Endothelial cell of umbilical vein (primary cell): ENCODE results near the gene LLPH. TPM values are rescaled to one million over a fixed set of nuclear protein-coding genes. Genes with fewer than 3 reads are reported as not detected.

Experiments
- BruUV-seq: library from RNA; stranded (reverse); fragments of 400-500 nt; replicated peaks from 2 replicates; lab custom pipeline; 2021; lab: Mats Ljungman, UMichigan
- CTCF ChIA-PET: fragments of 300-600, 350-600 bp; sonication (Branson Sonifier 250); formaldehyde crosslinking; loops from one replicate; lab custom pipeline; 2021; ENCODE audit warnings: antibody characterized with exemption, inconsistent platforms; lab: Charles Lee
- POLR2A ChIA-PET: fragments of 300-600, 350-600 bp; sonication (Branson Sonifier 250); formaldehyde crosslinking; loops from one replicate; lab custom pipeline; 2021; ENCODE audit warnings: antibody characterized with exemption, inconsistent platforms; lab: Charles Lee
- DNase-seq: peaks from one replicate; pipeline ENCODE4 v3.0.0-alpha.2; 2011; ENCODE audit warnings: low read depth, low spot score
- FAIRE-seq: peaks from 2 replicates; lab custom pipeline; 2011; peaks lifted over from hg19 to GRCh38; lab: Jason Lieb, UNC
- H2AFZ ChIP-seq: 2 replicates; pipeline ENCODE4 v1.6.0; 2012; ENCODE audit warnings: low read depth, low read length, control low read depth, inconsistent platforms
- H3K27ac ChIP-seq: 2 replicates; pipeline ENCODE4 v1.5.1; 2011; ENCODE audit warnings: low read depth, mild to moderate bottlenecking, control low read depth, low read length, moderate library complexity; ENCODE audit not compliant: insufficient read depth
- H3K27me3 ChIP-seq, 2 experiments: 2 replicates each; pipeline versions ENCODE4 v1.6.0 to v1.6.1; 2011; ENCODE audit warnings: low read length in 2 of 2, mixed read lengths in 1 of 2; ENCODE audit not compliant: control insufficient read depth in 2 of 2, insufficient read depth in 2 of 2
- H3K36me3 ChIP-seq, 2 experiments: 2 replicates in 1 of 2; 3 replicates in 1 of 2; pipeline ENCODE4 v1.5.1; 2011; ENCODE audit warnings: low read length in 2 of 2, mild to moderate bottlenecking in 1 of 2, moderate library complexity in 1 of 2; ENCODE audit not compliant: control insufficient read depth in 2 of 2, insufficient read depth in 2 of 2; ENCODE audit errors: extremely low read depth in 1 of 2
- H3K4me1 ChIP-seq: 3 replicates; pipeline ENCODE4 v1.5.1; 2011; ENCODE audit warnings: mild to moderate bottlenecking, low read length; ENCODE audit not compliant: control insufficient read depth, insufficient read depth; ENCODE audit errors: extremely low read depth
- H3K4me2 ChIP-seq: 2 replicates; pipeline ENCODE4 v1.6.1; 2011; ENCODE audit warnings: low read length, control low read depth, mixed read lengths; ENCODE audit not compliant: insufficient read depth
- H3K4me3 ChIP-seq, 3 experiments: fragments of 200-600 bp in 1 of 3; sonication (generic), shearing (Covaris generic) in 1 of 3; replicated peaks in 1 of 3; 2 replicates each; pipeline ENCODE4 v1.5.1; 2011 to 2016; ENCODE audit warnings: control low read depth in 3 of 3, low read length in 3 of 3, mild to moderate bottlenecking in 2 of 3, inconsistent platforms in 1 of 3, low read depth in 1 of 3, moderate library complexity in 1 of 3; ENCODE audit not compliant: insufficient read depth in 1 of 3
- H3K79me2 ChIP-seq: 2 replicates; pipeline ENCODE4 v1.6.0; 2012; ENCODE audit warnings: low read length, inconsistent platforms; ENCODE audit not compliant: control insufficient read depth, insufficient read depth
- H3K9ac ChIP-seq: replicated peaks from 2 replicates; pipeline ENCODE3; 2011; ENCODE audit warnings: low read length, control low read depth; ENCODE audit not compliant: insufficient read depth; ENCODE audit errors: extremely low read depth
- H3K9me1 ChIP-seq: replicated peaks from 3 replicates; pipeline ENCODE4 v1.6.0; 2011; ENCODE audit warnings: mild to moderate bottlenecking, low read length; ENCODE audit not compliant: control insufficient read depth, insufficient read depth; ENCODE audit errors: extremely low read depth
- H3K9me3 ChIP-seq: replicated peaks from 2 replicates; pipeline ENCODE4 v1.5.1; 2012; ENCODE audit warnings: low read length, inconsistent platforms; ENCODE audit not compliant: control insufficient read depth, insufficient read depth
- H4K20me1 ChIP-seq: replicated peaks from 2 replicates; pipeline ENCODE3; 2011; ENCODE audit warnings: mild to moderate bottlenecking, low read length; ENCODE audit not compliant: control insufficient read depth, insufficient read depth; ENCODE audit errors: extremely low read depth
- CTCF ChIP-seq, 2 donors: IDR thresholded peaks; 1 replicate in 1 of 2; 2 replicates in 1 of 2; pipeline ENCODE4 v1.5.1; 2011; ENCODE audit warnings: low read length in 2 of 2, mild to moderate bottlenecking in 2 of 2, moderate library complexity in 2 of 2, control low read depth in 1 of 2, inconsistent platforms in 1 of 2, low read depth in 1 of 2; ENCODE audit not compliant: insufficient read depth in 1 of 2; ENCODE audit errors: extremely low read depth in 1 of 2
- EZH2 ChIP-seq: IDR thresholded peaks from 2 replicates; pipeline ENCODE4 v1.6.1; 2012; ENCODE audit warnings: borderline replicate concordance, low read depth, mild to moderate bottlenecking, moderate library complexity, low read length, inconsistent platforms; ENCODE audit not compliant: severe bottlenecking
- FOS ChIP-seq: IDR thresholded peaks from 2 replicates; pipeline ENCODE4 v1.6.1; 2011; ENCODE audit warnings: mild to moderate bottlenecking, low read length, moderate library complexity, borderline replicate concordance; ENCODE audit not compliant: insufficient read depth
- GATA2 ChIP-seq: IDR thresholded peaks from 2 replicates; pipeline ENCODE4 v1.7.0; 2011; ENCODE audit warnings: low read depth, mild to moderate bottlenecking, moderate library complexity, mixed read lengths, low read length; ENCODE audit not compliant: insufficient read length, insufficient read depth
- JUN ChIP-seq: IDR thresholded peaks from 2 replicates; pipeline ENCODE4 v1.6.1; 2011; ENCODE audit warnings: borderline replicate concordance, low read depth; ENCODE audit not compliant: insufficient read length, insufficient read depth
- MYC ChIP-seq: IDR thresholded peaks from one replicate; pipeline ENCODE4 v1.6.1; 2011; ENCODE audit warnings: mild to moderate bottlenecking, low read depth, low read length
- POLR2A ChIP-seq: IDR thresholded peaks from 2 replicates; pipeline ENCODE4 v1.6.1; 2012; ENCODE audit warnings: low read depth, mild to moderate bottlenecking, control low read depth, low read length
- POLR2AphosphoS5 ChIP-seq: IDR thresholded peaks from 2 replicates; pipeline ENCODE4 v1.6.1; 2012; ENCODE audit warnings: low read depth, mild to moderate bottlenecking, control low read depth, low read length, moderate library complexity; ENCODE audit not compliant: insufficient read depth
- dilution Hi-C: fragments of 300-500 bp; cut with MboI; formaldehyde crosslinking; loops from one replicate; pipeline ENCODE4 v1.15.0; 2019; ENCODE audit warnings: low sequenced_read_pairs; ENCODE audit not compliant: extremely low pct_ligation_motif_present
- intact Hi-C: fragments of 100-400 bp; cut with micrococcal nuclease; formaldehyde crosslinking; loops from one replicate; pipeline ENCODE4 v1.10.0; 2022
- polyA plus RNA-seq, 4 experiments: library from polyadenylated mRNA; depleted of rRNA in 3 of 4; stranded (reverse) in 3 of 4; unstranded in 1 of 4; fragments of >200 nt; gene quantifications; 2 replicates each; pipeline versions ENCODE4 v1.2.1 to v1.2.3, GENCODE V29; 2011 to 2012; ENCODE audit warnings: missing spikeins in 1 of 4
- total RNA-seq: library from RNA; stranded (reverse); gene quantifications from 2 replicates; pipeline ENCODE4 v1.2.3, GENCODE V29; 2021
- TF ChIP-seq, protein P1 (sequence below): IDR thresholded peaks from 2 replicates; pipeline ENCODE4 v1.6.1; 2011; ENCODE audit not compliant: insufficient read depth, insufficient read length

LLPH gene
- total and polyA plus RNA-seq, 2 donors (not counting 3 experiments of a cell fraction or from before 2014, with no cell fraction given) = 4.0 to 34.0 TPM

GRCh38 chr12:66162701-66163100 is 32.2 kb upstream of the LLPH start:
- Histone ChIP-seq H4K20me1 (peaks cover 3% of the 10 kb centered on the region), H3K4me3 (no peak overlapping the region), H3K27me3 (no peaks in the 10 kb centered on the region), H2AFZ (no peak overlapping the region), H3K27ac (no peak overlapping the region), H3K79me2 (peaks cover 65% of the 10 kb centered on the region), H3K9me3 (no peaks in the 10 kb centered on the region), H3K9ac (no peak overlapping the region), H3K36me3 (peaks cover 0 to 3% of the 10 kb centered on the region in 2 experiments), H3K4me2 (no peak overlapping the region), H3K9me1 (no peaks in the 10 kb centered on the region), H3K4me1 (no peaks in the 10 kb centered on the region)
- dilution Hi-C loops (no loop called here), intact Hi-C loops (no loop called here)
- no TSS peak for BruUV-seq
- DNase-seq (no peak), FAIRE-seq (no peak)
- ChIA-PET POLR2A (no interaction called here), CTCF (interaction anchor here (2.0 kb wide), 1 partner anchor 18 kb away, joined by 5 read pairs; no protein-coding TSS in a partner anchor)
- TF ChIP-seq EZH2 = no peak
- TF ChIP-seq POLR2AphosphoS5 = no peak

DNA sequence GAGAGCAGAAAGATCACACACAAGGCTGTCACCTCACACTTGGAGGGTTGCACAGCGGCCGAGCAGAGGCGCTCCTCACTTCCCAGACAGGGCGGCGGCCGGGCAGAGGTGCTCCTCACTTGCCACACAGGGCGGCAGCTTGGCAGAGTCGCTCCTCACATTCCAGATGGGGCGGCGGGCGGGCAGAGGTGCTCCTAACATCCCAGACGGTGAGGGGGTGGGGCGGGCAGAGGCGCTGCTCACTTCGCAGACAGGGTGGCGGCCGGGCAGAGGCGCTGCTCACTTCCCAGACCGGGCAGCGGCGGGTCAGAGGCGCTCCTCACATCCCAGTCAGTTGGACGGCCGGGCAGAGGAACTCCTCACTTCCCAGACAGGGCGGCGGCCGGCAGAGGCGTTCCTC is 30.2 kb upstream of the LLPH start:
- Histone ChIP-seq H3K79me2 (peaks cover 46% of the 10 kb centered on the region), H3K9ac (no peak overlapping the region), H3K4me1 (no peaks in the 10 kb centered on the region), H3K36me3 (peaks cover 0 to 3% of the 10 kb centered on the region in 2 experiments), H3K27ac (no peak overlapping the region), H2AFZ (no peak overlapping the region), H3K9me3 (no peaks in the 10 kb centered on the region), H3K9me1 (no peaks in the 10 kb centered on the region), H4K20me1 (peaks cover 3% of the 10 kb centered on the region), H3K27me3 (no peaks in the 10 kb centered on the region), H3K4me2 (no peak overlapping the region), H3K4me3 (no peak overlapping the region)
- ChIA-PET CTCF (interaction anchor here (1.4 to 2.0 kb wide), 2 partner anchors 9 to 16 kb away, joined by 4 to 5 read pairs; partner anchors contain the start of gene TMBIM4), POLR2A (no interaction called here)
- dilution Hi-C loops (no loop called here), intact Hi-C loops (no loop called here)
- DNase-seq = no peak
- no TSS peak for BruUV-seq
- FAIRE-seq = no peak
- TF ChIP-seq POLR2A = no peak
- TF ChIP-seq GATA2 = no peak
- TF ChIP-seq, protein P1, sequence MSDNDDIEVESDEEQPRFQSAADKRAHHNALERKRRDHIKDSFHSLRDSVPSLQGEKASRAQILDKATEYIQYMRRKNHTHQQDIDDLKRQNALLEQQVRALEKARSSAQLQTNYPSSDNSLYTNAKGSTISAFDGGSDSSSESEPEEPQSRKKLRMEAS = no peak
- TF ChIP-seq JUN = no peak
- no peak for TF ChIP-seq FOS
- TF ChIP-seq POLR2AphosphoS5 = no peak
- TF ChIP-seq MYC = no peak
- no peak for TF ChIP-seq EZH2
- TF ChIP-seq CTCF (IDR thresholded peaks at IDR 0.05; ENCODE audit: extremely low read depth in 1 of 2, insufficient read depth in 1 of 2, low read depth in 1 of 2, low read length in 2 of 2) = no peak
